ENCODE measurements around the gene LDAH. TPM values are rescaled to one million over a fixed set of nuclear protein-coding genes. Genes with fewer than 3 reads are reported as not detected.

LDAH gene
- total RNA-seq, 1 experiment from 2014 or later: not detected

DNA sequence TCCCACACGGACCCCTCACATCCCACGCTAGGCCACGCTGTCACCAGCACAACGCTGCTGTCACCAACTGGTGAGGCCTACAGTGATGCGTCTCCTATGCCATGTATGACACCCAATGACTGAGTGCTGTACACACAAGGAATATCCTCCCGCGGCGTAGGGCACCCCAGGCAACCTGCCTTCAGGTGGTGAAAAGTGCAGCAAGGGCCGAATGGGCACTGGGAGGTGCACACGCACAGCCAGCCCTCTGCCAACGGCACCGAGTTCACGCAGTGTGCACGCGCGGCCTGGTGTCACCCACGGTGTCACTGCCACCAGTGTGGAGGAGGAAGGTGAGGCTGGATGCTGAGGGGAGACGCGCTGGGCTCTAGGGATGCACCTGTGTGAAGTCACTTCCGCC is 176.5 kb downstream of the LDAH start:
- no peaks in the 10 kb centered on the region for H3K9me3 ChIP-seq (ENCODE audit: low read length)
- H3K9me2 ChIP-seq (replicated peaks; ENCODE audit: low read length): no peaks in the 10 kb centered on the region
- H3K4me3 ChIP-seq (ENCODE audit: low read length): no peak overlapping the region
- ATAC-seq (no peak), DNase-seq (no peak)
- TF ChIP-seq EZH2phosphoT487 (IDR thresholded peaks at IDR 0.05; ENCODE audit: borderline replicate concordance, low read length): no peak
- no peak for TF ChIP-seq EZH2 (IDR thresholded peaks at IDR 0.05; ENCODE audit: low read length, unreplicated experiment)
- no peak for TF ChIP-seq CTCF (conservative IDR thresholded peaks at IDR 0.05; ENCODE audit: low read depth, low read length)
- POLR2A ChIA-PET (ENCODE audit: unreplicated experiment): no interaction called here
- peaks cover 13% of the 10 kb centered on the region for H3K4me1 ChIP-seq (ENCODE audit: insufficient read depth, low read length)
- CTCF ChIA-PET: no interaction called here
- H4K20me1 ChIP-seq (ENCODE audit: low read length): no peaks in the 10 kb centered on the region
- no peak overlapping the region for H3K9ac ChIP-seq (ENCODE audit: low read length)
- no peaks in the 10 kb centered on the region for H3K36me3 ChIP-seq (ENCODE audit: low read depth, low read length)
- intact Hi-C loops (cut with micrococcal nuclease): no loop called here
- H3K4me2 ChIP-seq (ENCODE audit: low read length): no peak overlapping the region
- no TSS peak for BruUV-seq (replicated peaks)
- H2AFZ ChIP-seq (ENCODE audit: low read length): no peak overlapping the region
- H3K27ac ChIP-seq (ENCODE audit: low read length): no peak overlapping the region
- no peaks in the 10 kb centered on the region for H3K79me2 ChIP-seq (ENCODE audit: low read length)
- no peaks in the 10 kb centered on the region for H3K27me3 ChIP-seq (ENCODE audit: low read length)
- H3F3A ChIP-seq (ENCODE audit: low read length, unreplicated experiment): no peaks in the 10 kb centered on the region

DNA sequence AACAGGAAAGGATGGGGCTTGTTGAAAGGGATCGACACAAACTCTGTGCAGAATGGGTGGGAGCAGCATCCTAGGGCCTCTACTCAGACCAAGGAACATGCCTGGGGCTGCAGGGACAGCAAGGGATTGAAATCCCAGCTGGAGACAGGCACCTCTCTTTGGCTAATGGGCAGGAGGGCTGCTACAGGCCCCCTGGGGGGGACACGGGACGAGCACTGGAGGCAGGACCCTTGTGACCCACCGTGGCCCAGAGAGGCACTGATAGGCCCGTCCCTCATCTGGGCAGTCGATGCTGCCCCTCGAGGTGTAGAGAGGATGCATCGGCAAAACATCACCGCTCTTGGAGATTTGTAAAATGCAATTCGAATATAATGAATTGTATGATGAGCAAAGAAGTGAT is 177.1 kb downstream of the LDAH start:
- DNase-seq (no peak), ATAC-seq (no peak)
- intact Hi-C loops (cut with micrococcal nuclease): no loop called here
- no peaks in the 10 kb centered on the region for H3K27me3 ChIP-seq (ENCODE audit: low read length)
- H4K20me1 ChIP-seq (ENCODE audit: low read length): no peaks in the 10 kb centered on the region
- H3K4me2 ChIP-seq (ENCODE audit: low read length): no peak overlapping the region
- no peak overlapping the region for H3K9ac ChIP-seq (ENCODE audit: low read length)
- peaks cover 9% of the 10 kb centered on the region for H3K4me1 ChIP-seq (ENCODE audit: insufficient read depth, low read length)
- CTCF ChIA-PET: no interaction called here
- H3K79me2 ChIP-seq (ENCODE audit: low read length): no peaks in the 10 kb centered on the region
- H3K9me2 ChIP-seq (replicated peaks; ENCODE audit: low read length): no peaks in the 10 kb centered on the region
- no TSS peak for BruUV-seq (replicated peaks)
- no peak overlapping the region for H2AFZ ChIP-seq (ENCODE audit: low read length)
- POLR2A ChIA-PET (ENCODE audit: unreplicated experiment): no interaction called here
- H3F3A ChIP-seq (ENCODE audit: low read length, unreplicated experiment): no peaks in the 10 kb centered on the region
- no peak overlapping the region for H3K27ac ChIP-seq (ENCODE audit: low read length)
- TF ChIP-seq CTCF (conservative IDR thresholded peaks at IDR 0.05; ENCODE audit: low read depth, low read length) (no peak), EZH2phosphoT487 (IDR thresholded peaks at IDR 0.05; ENCODE audit: borderline replicate concordance, low read length) (no peak), EZH2 (IDR thresholded peaks at IDR 0.05; ENCODE audit: low read length, unreplicated experiment) (no peak)
- no peak overlapping the region for H3K4me3 ChIP-seq (ENCODE audit: low read length)
- no peaks in the 10 kb centered on the region for H3K9me3 ChIP-seq (ENCODE audit: low read length)
- no peaks in the 10 kb centered on the region for H3K36me3 ChIP-seq (ENCODE audit: low read depth, low read length)

GRCh38 chr2:20645301-20645701 is 177.6 kb downstream of the LDAH start:
- intact Hi-C loops (cut with micrococcal nuclease): no loop called here
- H3K4me1 ChIP-seq (ENCODE audit: insufficient read depth, low read length): peaks cover 7% of the 10 kb centered on the region
- no peaks in the 10 kb centered on the region for H3K9me3 ChIP-seq (ENCODE audit: low read length)
- ChIA-PET POLR2A (ENCODE audit: unreplicated experiment) (no interaction called here), CTCF (no interaction called here)
- H3K4me3 ChIP-seq (ENCODE audit: low read length): no peak overlapping the region
- no peak overlapping the region for H2AFZ ChIP-seq (ENCODE audit: low read length)
- H3K79me2 ChIP-seq (ENCODE audit: low read length): no peaks in the 10 kb centered on the region
- no peaks in the 10 kb centered on the region for H3K9me2 ChIP-seq (replicated peaks; ENCODE audit: low read length)
- TF ChIP-seq CTCF (conservative IDR thresholded peaks at IDR 0.05; ENCODE audit: low read depth, low read length) (no peak), EZH2phosphoT487 (IDR thresholded peaks at IDR 0.05; ENCODE audit: borderline replicate concordance, low read length) (no peak), EZH2 (IDR thresholded peaks at IDR 0.05; ENCODE audit: low read length, unreplicated experiment) (no peak)
- H3K27ac ChIP-seq (ENCODE audit: low read length): no peak overlapping the region
- DNase-seq: no peak
- H3K36me3 ChIP-seq (ENCODE audit: low read depth, low read length): no peaks in the 10 kb centered on the region
- no peaks in the 10 kb centered on the region for H3F3A ChIP-seq (ENCODE audit: low read length, unreplicated experiment)
- H4K20me1 ChIP-seq (ENCODE audit: low read length): no peaks in the 10 kb centered on the region
- no peak overlapping the region for H3K9ac ChIP-seq (ENCODE audit: low read length)
- ATAC-seq: no peak
- no peak overlapping the region for H3K4me2 ChIP-seq (ENCODE audit: low read length)
- no TSS peak for BruUV-seq (replicated peaks)
- H3K27me3 ChIP-seq (ENCODE audit: low read length): no peaks in the 10 kb centered on the region
